ENCODE measurements around the gene TBCB. TPM values are rescaled to one million over a fixed set of nuclear protein-coding genes. Genes with fewer than 3 reads are reported as not detected.

The TBCB gene
- total RNA-seq, 2 donors from 2014 or later = 107 to 110 TPM

DNA sequence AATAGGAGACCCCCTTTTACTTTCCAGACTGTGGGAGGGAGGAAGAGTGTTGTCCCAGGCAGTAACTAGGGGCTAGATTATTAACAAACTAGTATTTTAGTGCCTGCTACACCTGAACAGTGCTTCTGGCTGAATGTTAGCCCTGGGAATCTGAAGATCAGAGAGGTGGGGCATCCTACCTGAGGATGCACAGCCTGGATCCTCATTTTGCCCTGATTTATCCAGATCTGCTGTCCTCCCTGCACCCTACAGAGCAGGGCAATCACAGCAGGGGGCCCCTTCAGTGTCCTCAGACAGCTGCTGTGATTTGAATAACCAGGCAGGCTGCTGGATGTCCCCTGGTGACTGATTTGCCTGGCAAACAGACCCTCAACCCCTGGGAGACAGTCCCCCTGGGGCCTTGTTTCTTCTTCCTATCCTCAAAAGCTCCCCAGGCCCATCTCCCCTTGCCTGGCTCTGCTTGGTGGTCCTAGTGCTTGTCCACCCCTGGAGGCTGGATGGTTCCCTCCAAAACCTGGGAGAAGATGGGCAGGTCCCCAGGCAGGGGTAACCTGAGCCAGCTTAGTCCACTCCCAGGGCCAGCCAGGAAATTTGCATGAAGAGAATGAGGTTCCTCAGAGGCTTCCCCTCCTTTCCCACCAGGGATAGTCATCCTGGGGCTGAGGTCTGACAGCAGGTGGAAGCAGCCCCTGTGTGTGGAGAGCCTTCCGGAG is 4.6 kb upstream of the TBCB start, which contains the start of gene OVOL3:
Gene OVOL3, plus strand, starts transcription at position 657 of the 713 bp plus-strand sequence. CDS start 60 bp downstream, outside the sequence.
- Histone ChIP-seq H3K27me3 (no peaks in the 10 kb centered on the region), H3K9me3 (no peaks in the 10 kb centered on the region), H3K4me1 (peaks cover 0 to 11% of the 10 kb centered on the region in 2 donors), H3K4me3 (no peak within 1 kb of the TSS), H3K27ac (no peak within 1 kb of the TSS), H3K36me3 (peaks cover 16% of the 10 kb centered on the region)
- no peak for DNase-seq (ENCODE audit: low spot score)
- TF ChIP-seq, protein P1, sequence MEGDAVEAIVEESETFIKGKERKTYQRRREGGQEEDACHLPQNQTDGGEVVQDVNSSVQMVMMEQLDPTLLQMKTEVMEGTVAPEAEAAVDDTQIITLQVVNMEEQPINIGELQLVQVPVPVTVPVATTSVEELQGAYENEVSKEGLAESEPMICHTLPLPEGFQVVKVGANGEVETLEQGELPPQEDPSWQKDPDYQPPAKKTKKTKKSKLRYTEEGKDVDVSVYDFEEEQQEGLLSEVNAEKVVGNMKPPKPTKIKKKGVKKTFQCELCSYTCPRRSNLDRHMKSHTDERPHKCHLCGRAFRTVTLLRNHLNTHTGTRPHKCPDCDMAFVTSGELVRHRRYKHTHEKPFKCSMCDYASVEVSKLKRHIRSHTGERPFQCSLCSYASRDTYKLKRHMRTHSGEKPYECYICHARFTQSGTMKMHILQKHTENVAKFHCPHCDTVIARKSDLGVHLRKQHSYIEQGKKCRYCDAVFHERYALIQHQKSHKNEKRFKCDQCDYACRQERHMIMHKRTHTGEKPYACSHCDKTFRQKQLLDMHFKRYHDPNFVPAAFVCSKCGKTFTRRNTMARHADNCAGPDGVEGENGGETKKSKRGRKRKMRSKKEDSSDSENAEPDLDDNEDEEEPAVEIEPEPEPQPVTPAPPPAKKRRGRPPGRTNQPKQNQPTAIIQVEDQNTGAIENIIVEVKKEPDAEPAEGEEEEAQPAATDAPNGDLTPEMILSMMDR (IDR thresholded peaks at IDR 0.05) = no peak

DNA sequence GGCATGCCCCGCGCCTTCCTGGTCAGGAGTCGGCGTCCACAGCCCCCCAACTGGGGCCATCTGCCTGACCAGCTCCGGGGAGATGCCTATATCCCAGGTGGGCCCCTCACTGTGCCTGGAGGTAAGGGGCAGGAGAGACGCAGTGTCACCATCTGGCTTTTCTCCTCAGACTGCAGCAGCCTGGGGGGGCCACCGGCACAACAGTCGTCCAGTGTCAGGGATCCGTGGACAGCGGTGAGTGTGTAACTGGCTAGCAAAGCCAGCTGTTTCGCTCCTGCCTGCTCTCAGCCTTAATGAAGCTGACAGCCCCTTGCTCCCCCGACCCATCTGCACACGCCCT is 4.1 kb upstream of the TBCB start:
- Histone ChIP-seq H3K27me3 (no peaks in the 10 kb centered on the region), H3K36me3 (peaks cover 16% of the 10 kb centered on the region), H3K4me3 (no peak overlapping the region), H3K4me1 (peaks cover 0 to 16% of the 10 kb centered on the region in 2 donors), H3K27ac (no peak overlapping the region), H3K9me3 (no peaks in the 10 kb centered on the region)
- TF ChIP-seq, protein P1 (IDR thresholded peaks at IDR 0.05) = no peak
- no peak for DNase-seq (ENCODE audit: low spot score)

DNA sequence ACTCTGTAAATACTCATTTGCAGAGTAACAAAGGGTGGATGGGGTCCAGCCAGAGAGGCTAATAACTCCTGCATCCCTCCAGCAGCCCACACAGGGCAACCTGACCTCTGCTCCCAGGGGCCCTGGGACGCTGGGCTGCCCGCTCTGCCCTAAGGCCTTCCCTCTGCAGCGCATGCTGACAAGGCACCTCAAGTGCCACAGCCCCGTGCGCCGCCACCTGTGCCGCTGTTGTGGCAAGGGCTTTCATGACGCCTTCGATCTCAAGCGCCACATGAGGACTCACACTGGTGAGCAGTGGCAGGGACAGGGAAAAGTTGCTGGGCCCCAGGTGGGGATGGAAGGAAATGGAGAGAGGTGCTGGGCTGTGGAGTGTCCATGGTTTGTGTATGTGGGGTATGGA is 2.6 kb upstream of the TBCB start:
- H3K9me3 ChIP-seq = no peaks in the 10 kb centered on the region
- no peak for DNase-seq (ENCODE audit: low spot score)
- no peaks in the 10 kb centered on the region for H3K27me3 ChIP-seq
- H3K36me3 ChIP-seq = peaks cover 25% of the 10 kb centered on the region
- no peak overlapping the region for H3K4me3 ChIP-seq
- no peak overlapping the region for H3K27ac ChIP-seq
- TF ChIP-seq, protein P1 (IDR thresholded peaks at IDR 0.05) = no peak
- H3K4me1 ChIP-seq = peaks cover 0 to 23% of the 10 kb centered on the region in 2 donors

DNA sequence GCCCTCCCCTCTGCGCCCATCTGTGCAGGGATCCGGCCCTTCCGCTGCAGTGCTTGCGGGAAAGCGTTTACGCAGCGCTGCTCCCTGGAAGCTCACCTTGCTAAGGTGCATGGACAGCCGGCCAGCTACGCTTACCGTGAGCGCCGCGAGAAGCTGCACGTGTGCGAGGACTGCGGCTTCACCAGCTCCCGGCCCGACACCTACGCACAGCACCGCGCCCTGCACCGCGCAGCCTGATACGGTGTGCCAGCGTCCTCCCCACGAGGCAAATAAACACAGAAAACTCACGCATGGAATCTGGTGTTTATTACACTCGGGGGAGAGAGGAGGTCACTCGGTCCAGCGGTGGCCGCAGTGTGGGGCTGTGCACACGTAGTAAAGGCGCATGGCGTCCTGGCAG is 1.8 kb upstream of the TBCB start:
- Histone ChIP-seq H3K9me3 (no peaks in the 10 kb centered on the region), H3K27ac (peak overlapping the region in 1 of 2 donors; percentile 89), H3K4me3 (peak overlapping the region in 1 of 2 donors; percentile 90), H3K4me1 (peaks cover 0 to 23% of the 10 kb centered on the region in 2 donors), H3K36me3 (peaks cover 31% of the 10 kb centered on the region), H3K27me3 (no peaks in the 10 kb centered on the region)
- no peak for DNase-seq (ENCODE audit: low spot score)
- TF ChIP-seq, protein P1 (IDR thresholded peaks at IDR 0.05) = no peak

DNA sequence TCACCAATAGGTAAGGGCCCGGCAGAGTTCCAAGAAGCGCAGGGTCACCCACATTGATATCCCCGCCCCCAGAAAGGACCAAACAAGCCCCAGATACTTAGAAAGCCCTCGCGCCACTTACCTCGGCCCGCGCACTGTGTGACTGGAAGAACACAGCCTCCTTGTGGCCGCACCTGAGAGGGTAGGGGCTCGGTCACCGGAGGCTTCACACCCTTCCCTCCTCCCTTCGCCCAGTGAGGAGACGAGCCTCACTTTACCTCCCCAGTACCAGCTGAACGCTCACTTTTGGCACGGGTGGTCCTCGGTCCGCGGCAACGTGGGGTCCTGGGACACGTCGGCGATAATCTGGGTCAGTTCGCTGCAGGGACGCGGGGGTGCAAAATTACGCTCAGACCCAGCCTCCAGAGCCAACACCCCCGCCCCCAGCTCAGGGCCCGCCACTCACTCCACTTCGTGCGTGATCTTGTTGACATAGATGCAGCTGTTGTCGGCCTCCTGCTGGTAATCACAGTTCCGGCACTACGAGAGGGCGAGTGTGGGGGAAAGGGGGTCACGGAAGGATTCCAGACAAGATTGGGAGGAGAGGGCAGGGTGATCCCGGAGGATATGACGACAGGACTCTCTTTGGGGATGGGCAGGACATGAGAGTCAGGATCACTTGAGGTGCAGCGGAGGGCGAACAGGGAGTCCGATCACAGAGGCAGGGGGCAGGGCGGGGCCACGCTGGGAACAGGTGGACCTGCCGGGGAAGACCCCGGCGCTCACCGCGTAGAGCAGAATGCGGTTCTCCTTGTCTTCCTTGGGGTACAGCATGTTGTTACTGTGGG is 1.2 kb upstream of the TBCB start:
- TF ChIP-seq, protein P1 (IDR thresholded peaks at IDR 0.05) = no peak
- Histone ChIP-seq H3K27ac (peak overlapping the region; percentile 89 to 94), H3K36me3 (peaks cover 38% of the 10 kb centered on the region), H3K27me3 (no peaks in the 10 kb centered on the region), H3K4me1 (peaks cover 0 to 23% of the 10 kb centered on the region in 2 donors), H3K4me3 (peak overlapping the region; percentile 66 to 90), H3K9me3 (no peaks in the 10 kb centered on the region)
- no peak for DNase-seq (ENCODE audit: low spot score)
